RWPE2 (cell line): ENCODE results near the gene DIPK1A.

Source experiments
- ATAC-seq: fragments of 200-7000 bp; cut with Tn5 transposase; 3 replicates; pipeline ENCODE4 v1.9.1; 2021; ENCODE audit warnings: low read depth
- DNase-seq: peaks from one replicate; pipeline ENCODE4 v3.0.0-alpha.2; 2020; ENCODE audit warnings: low spot score
- H3K27ac ChIP-seq: fragments of 450-650 bp; 2 replicates; pipeline ENCODE4 v1.5.1; 2017; ENCODE audit warnings: mild to moderate bottlenecking; ENCODE audit not compliant: poor library complexity, severe bottlenecking
- H3K27me3 ChIP-seq: fragments of 250-450 bp; sonication (Bioruptor Pico); 2 replicates; pipeline ENCODE4 v1.5.1; 2021; ENCODE audit warnings: mild to moderate bottlenecking, moderate library complexity; ENCODE audit not compliant: insufficient read depth, poor library complexity, severe bottlenecking
- H3K36me3 ChIP-seq: fragments of 250-450 bp; sonication (Bioruptor Pico); 2 replicates; pipeline ENCODE4 v1.5.1; 2020; ENCODE audit warnings: low read depth, mild to moderate bottlenecking, moderate library complexity
- H3K4me1 ChIP-seq: fragments of 250-450 bp; sonication (Bioruptor Pico); 2 replicates; pipeline ENCODE4 v1.5.1; 2021; ENCODE audit warnings: mild to moderate bottlenecking, moderate library complexity; ENCODE audit not compliant: insufficient read depth, poor library complexity, severe bottlenecking
- H3K4me3 ChIP-seq: fragments of 250-450 bp; sonication (Bioruptor Pico); 2 replicates; pipeline ENCODE4 v1.5.1; 2021; ENCODE audit warnings: mild to moderate bottlenecking, moderate library complexity; ENCODE audit not compliant: severe bottlenecking
- H3K9me3 ChIP-seq: fragments of 250-450 bp; sonication (Bioruptor Pico); 2 replicates; pipeline ENCODE4 v1.5.1; 2021; ENCODE audit warnings: mild to moderate bottlenecking, moderate library complexity; ENCODE audit not compliant: severe bottlenecking
- TF ChIP-seq, protein P1 (sequence below): fragments of 450-650 bp; IDR thresholded peaks from one replicate; pipeline ENCODE4 v1.5.1; 2017; ENCODE audit warnings: mild to moderate bottlenecking, moderate library complexity; ENCODE audit not compliant: poor library complexity, severe bottlenecking

DIPK1A gene

DNA sequence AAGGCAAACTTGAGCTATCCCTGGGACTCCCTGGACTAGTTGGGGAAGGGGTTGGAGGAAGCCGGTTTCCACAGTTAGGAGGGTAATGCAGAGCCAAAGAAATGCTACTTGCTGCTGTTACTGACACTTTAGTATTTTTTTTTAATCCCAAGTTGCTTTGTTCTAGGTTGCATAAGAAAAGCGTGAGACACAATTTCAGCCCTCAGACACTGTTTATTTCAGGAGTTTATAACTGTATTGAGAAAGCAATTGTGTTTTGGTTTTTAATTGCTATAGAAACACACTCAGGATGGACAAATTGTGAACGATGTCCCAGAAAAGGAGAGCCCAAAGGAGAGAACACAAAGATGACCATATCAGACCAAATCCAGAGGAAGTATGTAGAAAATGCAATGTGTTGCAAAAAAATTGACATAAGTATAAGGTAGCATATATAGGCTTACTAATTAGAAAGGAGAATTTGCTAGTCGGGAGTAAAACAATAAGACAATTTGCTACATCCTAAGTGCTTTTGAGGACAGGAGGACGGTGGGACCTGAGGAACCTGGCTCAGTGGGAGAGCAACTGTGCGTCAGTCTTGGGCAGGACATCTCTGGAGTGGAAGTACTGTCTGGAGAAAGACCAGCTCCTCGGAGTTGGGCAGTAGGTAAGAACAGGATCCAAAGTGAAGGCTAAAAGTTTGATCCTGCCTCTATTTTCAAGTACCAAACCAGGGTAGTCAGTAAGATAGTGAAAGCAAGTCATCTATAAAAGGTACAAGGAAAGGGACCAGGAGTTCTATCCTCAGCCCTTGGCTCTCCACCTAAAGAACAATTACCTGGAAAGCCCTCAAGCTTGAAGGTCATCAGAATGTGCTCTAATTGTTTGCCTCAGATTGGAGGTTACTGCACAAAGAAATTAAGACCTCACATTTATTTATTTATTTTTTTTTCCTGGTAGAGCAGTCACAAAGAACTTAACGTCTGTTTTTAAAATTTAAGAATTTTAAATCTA lies 39.9 kb downstream of the DIPK1A start:
- Histone ChIP-seq H3K36me3 (no peaks in the 10 kb centered on the region), H3K9me3 (no peaks in the 10 kb centered on the region), H3K27me3 (no peaks in the 10 kb centered on the region), H3K27ac (no peak overlapping the region), H3K4me3 (no peak overlapping the region), H3K4me1 (peaks cover 15% of the 10 kb centered on the region)
- ATAC-seq: no peak
- TF ChIP-seq, protein P1, sequence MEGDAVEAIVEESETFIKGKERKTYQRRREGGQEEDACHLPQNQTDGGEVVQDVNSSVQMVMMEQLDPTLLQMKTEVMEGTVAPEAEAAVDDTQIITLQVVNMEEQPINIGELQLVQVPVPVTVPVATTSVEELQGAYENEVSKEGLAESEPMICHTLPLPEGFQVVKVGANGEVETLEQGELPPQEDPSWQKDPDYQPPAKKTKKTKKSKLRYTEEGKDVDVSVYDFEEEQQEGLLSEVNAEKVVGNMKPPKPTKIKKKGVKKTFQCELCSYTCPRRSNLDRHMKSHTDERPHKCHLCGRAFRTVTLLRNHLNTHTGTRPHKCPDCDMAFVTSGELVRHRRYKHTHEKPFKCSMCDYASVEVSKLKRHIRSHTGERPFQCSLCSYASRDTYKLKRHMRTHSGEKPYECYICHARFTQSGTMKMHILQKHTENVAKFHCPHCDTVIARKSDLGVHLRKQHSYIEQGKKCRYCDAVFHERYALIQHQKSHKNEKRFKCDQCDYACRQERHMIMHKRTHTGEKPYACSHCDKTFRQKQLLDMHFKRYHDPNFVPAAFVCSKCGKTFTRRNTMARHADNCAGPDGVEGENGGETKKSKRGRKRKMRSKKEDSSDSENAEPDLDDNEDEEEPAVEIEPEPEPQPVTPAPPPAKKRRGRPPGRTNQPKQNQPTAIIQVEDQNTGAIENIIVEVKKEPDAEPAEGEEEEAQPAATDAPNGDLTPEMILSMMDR: no peak
- DNase-seq: no peak

DNA sequence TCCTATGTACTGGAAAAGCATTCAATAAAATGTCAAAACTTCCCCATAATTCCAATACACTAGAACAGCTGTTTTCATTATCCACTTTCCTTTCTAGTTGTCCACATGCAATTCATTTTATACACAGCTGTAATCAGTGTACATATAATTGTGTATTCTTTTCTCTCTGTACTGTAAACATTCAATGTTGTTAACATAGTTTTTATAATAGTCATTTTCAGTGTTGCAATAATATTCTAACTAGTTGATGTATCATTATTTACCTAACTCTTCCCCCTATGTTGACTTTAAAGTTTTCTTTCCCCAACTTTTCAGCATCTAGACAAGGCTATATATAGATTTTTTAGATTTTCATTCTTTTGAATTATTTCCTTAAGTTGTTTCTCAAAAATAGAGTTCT lies 44.4 kb downstream of the DIPK1A start:
- peaks cover 22% of the 10 kb centered on the region for H3K4me1 ChIP-seq
- TF ChIP-seq, protein P1: no peak
- no peaks in the 10 kb centered on the region for H3K36me3 ChIP-seq
- no peak overlapping the region for H3K4me3 ChIP-seq
- H3K27me3 ChIP-seq: no peaks in the 10 kb centered on the region
- no peak overlapping the region for H3K27ac ChIP-seq
- DNase-seq: no peak
- H3K9me3 ChIP-seq: no peaks in the 10 kb centered on the region
- ATAC-seq: peak; percentile 76

DNA sequence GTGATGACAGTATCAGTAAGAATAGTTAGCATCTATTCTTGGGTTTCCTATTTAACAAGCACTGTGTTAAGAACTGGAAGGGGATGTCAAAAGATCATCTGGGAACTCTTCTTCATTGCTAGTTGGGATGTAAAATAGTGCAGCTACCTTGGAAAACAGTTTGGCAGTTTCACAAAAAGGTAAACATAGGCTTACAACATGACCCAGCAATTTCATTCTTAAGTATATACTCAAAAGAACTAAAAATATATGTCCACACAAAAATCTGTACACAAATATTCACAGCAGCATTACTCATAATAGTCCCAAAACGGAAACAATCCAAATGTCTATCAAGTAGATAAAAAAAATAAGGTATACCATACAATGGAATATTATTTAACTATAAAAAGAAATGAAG lies 45.7 kb downstream of the DIPK1A start:
- DNase-seq (no peak), ATAC-seq (no peak)
- no peaks in the 10 kb centered on the region for H3K9me3 ChIP-seq
- H3K4me3 ChIP-seq: no peak overlapping the region
- H3K36me3 ChIP-seq: no peaks in the 10 kb centered on the region; the same call in 1 of the 2 replicates
- peaks cover 26% of the 10 kb centered on the region for H3K4me1 ChIP-seq
- H3K27ac ChIP-seq: no peak overlapping the region
- TF ChIP-seq, protein P1: no peak
- H3K27me3 ChIP-seq: no peaks in the 10 kb centered on the region

DNA sequence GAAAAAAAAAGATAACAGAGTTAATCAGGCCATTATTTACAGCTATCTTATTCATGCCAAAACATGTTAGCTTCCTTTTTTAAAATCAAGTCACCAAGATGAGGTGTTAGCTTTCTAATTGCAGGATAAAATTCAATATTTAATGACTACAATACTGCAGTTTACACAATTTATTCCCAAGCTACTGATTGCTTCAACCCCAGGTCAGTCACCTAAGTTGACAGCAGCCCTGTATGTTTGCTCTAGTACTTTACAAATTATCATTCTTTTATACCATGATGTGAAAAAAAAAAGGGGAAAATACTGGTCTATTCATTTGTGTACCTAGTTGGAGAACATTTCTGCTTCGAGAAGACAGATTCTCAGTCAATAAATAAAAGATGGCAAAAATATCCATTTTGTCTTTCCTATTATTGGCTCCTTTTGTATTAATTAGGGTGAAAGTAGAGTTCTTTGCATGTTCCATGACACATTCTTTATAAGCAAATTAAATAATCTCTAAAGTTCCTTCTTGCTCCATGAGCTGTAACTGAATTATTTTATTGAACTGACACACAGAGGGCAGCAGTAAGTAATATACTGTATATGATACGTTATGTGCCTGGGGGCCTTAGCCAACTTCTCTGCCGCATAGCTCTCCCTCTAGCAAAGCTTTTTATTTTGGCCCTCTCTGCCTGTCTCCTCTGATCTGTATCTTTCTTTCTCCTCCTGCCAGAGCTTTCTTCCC lies 48.0 kb downstream of the DIPK1A start:
- H3K36me3 ChIP-seq: no peaks in the 10 kb centered on the region; the same call in 1 of the 2 replicates
- H3K27ac ChIP-seq: no peak overlapping the region
- H3K27me3 ChIP-seq: no peaks in the 10 kb centered on the region
- H3K4me3 ChIP-seq: no peak overlapping the region
- no peak for ATAC-seq
- TF ChIP-seq, protein P1: no peak
- peaks cover 47% of the 10 kb centered on the region for H3K4me1 ChIP-seq
- DNase-seq: no peak
- H3K9me3 ChIP-seq: no peaks in the 10 kb centered on the region
